HepG2 (cell line): ENCODE data around the gene CYTH2. TPM values are rescaled to one million over a fixed set of nuclear protein-coding genes. Genes with fewer than 3 reads are reported as not detected.

Source experiments
- ERF ChIP-seq: IDR thresholded peaks from 2 replicates; pipeline ENCODE4 v1.6.1; 2018; ENCODE audit warnings: missing biosample characterization, missing genetic modification reagents
- FOSL2 ChIP-seq: sonication (generic); formaldehyde crosslinking; IDR thresholded peaks from 2 replicates; pipeline ENCODE4 v1.4.0; 2020; ENCODE audit warnings: missing genetic modification reagents
- KAT7 ChIP-seq: IDR thresholded peaks from 2 replicates; pipeline ENCODE4 v1.6.1; 2018; ENCODE audit warnings: borderline replicate concordance, missing compliant biosample characterization
- MEF2D ChIP-seq: sonication (generic); formaldehyde crosslinking; IDR thresholded peaks from 2 replicates; pipeline ENCODE4 v1.5.1; 2020; ENCODE audit warnings: mild to moderate bottlenecking, missing genetic modification reagents
- RFXANK ChIP-seq: IDR thresholded peaks from 2 replicates; pipeline ENCODE4 v1.6.1; 2016
- SCMH1 ChIP-seq: sonication (generic); formaldehyde crosslinking; IDR thresholded peaks from 2 replicates; pipeline ENCODE4 v1.9.0; 2021; ENCODE audit warnings: missing genetic modification reagents, mild to moderate bottlenecking, borderline replicate concordance
- ZGPAT ChIP-seq: IDR thresholded peaks from 2 replicates; pipeline ENCODE4 v1.6.1; 2016; ENCODE audit warnings: mild to moderate bottlenecking
- polyA plus RNA-seq, 8 experiments: library from polyadenylated mRNA; depleted of rRNA in 3 of 8; stranded (reverse) in 7 of 8; unstranded in 1 of 8; fragments of >200 nt; fragmentation: Illumina TruSeq in 4 of 8; extraction: Trizol in 4 of 8; gene quantifications; 2 replicates each; pipeline versions ENCODE4 v1.2.1 to v1.2.3, GENCODE V29; 2011 to 2016; ENCODE audit warnings: low read depth in 4 of 8, missing spikeins in 1 of 8, mixed read lengths in 1 of 8; ENCODE audit not compliant: insufficient read depth in 1 of 8
- total RNA-seq, 5 experiments: library from RNA; depleted of rRNA; stranded (reverse); fragments of >200 nt; fragmentation: Illumina TruSeq; extraction: Trizol; gene quantifications; 2 replicates each; pipeline ENCODE4 v1.2.3, GENCODE V29; 2016; ENCODE audit warnings: low read depth in 1 of 5
- TF ChIP-seq, protein P1 (sequence below): sonication (generic); formaldehyde crosslinking; IDR thresholded peaks from 2 replicates; pipeline ENCODE4 v1.4.0; 2020; ENCODE audit warnings: missing genetic modification reagents, borderline replicate concordance
- TF ChIP-seq, protein P2 (sequence below): sonication (generic); formaldehyde crosslinking; IDR thresholded peaks from 2 replicates; pipeline ENCODE4 v1.5.1; 2020; ENCODE audit warnings: mild to moderate bottlenecking, missing genetic modification reagents, moderate library complexity
- TF ChIP-seq, protein P3 (sequence below): sonication (generic); formaldehyde crosslinking; IDR thresholded peaks from 2 replicates; pipeline ENCODE4 v1.4.0; 2020; ENCODE audit warnings: missing genetic modification reagents, borderline replicate concordance

The CYTH2 gene
- total and polyA plus RNA-seq, 2 of the 13 experiments (the other 11 are each of a cell fraction or from before 2014, with no cell fraction given) = 16.5 to 39.3 TPM

DNA sequence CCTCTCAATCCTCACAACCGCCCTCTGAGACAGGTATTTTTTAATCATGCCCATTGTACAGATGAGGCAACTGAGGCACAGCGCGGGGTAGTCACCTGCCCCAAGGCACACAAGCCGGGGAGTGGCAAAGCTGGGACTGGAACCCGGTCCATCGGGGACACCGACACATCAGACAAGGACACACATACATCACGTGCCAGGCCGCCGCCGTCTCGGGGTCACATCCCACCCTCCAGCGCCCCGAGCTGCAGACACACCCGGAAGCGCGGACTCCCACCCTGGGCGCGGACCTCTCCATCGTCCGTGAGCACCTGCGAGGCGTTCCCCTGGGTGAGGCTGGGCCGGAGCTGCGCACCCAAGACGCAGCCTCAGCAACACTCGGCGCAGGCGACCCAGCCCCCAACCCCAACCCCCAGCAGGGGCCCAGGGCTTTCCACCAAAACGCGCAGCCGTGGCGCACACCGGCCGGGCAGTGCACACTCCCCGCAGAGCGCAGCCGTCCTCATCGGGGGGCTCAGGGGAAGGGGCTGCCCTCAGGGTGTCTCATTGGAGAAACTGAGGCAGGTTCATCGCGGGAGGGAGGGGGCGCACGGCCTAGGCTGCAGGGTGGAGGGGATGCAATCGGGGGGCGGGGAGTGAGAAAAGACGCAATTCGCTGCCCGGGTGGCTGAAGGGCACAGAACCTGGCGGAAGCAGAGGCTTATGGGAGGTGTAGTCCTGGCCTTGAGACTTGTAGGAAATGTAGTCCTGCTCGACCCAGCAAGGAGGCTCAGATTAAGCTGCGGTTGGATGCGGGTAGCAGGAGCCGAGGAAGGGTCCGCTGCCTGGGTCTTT, 44.3 kb downstream of the CYTH2 start (continued):
- TF ChIP-seq ZGPAT (peak; percentile 70), MEF2D (CRISPR knock-in tag) (peak; percentile 41; the same call in 1 of the 2 replicates), ERF (0 out of 2 replicates have a peak, but pooled peaks have one; percentile 50), RFXANK (CRISPR knock-in tag) (no peak), KAT7 (CRISPR knock-in tag) (no peak), FOSL2 (CRISPR knock-in tag) (peak; percentile 5; the same call in 1 of the 2 replicates), SCMH1 (CRISPR knock-in tag) (no peak)
- TF ChIP-seq, protein P1, sequence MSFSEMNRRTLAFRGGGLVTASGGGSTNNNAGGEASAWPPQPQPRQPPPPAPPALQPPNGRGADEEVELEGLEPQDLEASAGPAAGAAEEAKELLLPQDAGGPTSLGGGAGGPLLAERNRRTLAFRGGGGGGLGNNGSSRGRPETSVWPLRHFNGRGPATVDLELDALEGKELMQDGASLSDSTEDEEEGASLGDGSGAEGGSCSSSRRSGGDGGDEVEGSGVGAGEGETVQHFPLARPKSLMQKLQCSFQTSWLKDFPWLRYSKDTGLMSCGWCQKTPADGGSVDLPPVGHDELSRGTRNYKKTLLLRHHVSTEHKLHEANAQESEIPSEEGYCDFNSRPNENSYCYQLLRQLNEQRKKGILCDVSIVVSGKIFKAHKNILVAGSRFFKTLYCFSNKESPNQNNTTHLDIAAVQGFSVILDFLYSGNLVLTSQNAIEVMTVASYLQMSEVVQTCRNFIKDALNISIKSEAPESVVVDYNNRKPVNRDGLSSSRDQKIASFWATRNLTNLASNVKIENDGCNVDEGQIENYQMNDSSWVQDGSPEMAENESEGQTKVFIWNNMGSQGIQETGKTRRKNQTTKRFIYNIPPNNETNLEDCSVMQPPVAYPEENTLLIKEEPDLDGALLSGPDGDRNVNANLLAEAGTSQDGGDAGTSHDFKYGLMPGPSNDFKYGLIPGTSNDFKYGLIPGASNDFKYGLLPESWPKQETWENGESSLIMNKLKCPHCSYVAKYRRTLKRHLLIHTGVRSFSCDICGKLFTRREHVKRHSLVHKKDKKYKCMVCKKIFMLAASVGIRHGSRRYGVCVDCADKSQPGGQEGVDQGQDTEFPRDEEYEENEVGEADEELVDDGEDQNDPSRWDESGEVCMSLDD (CRISPR knock-in tag) = no peak
- TF ChIP-seq, protein P2, sequence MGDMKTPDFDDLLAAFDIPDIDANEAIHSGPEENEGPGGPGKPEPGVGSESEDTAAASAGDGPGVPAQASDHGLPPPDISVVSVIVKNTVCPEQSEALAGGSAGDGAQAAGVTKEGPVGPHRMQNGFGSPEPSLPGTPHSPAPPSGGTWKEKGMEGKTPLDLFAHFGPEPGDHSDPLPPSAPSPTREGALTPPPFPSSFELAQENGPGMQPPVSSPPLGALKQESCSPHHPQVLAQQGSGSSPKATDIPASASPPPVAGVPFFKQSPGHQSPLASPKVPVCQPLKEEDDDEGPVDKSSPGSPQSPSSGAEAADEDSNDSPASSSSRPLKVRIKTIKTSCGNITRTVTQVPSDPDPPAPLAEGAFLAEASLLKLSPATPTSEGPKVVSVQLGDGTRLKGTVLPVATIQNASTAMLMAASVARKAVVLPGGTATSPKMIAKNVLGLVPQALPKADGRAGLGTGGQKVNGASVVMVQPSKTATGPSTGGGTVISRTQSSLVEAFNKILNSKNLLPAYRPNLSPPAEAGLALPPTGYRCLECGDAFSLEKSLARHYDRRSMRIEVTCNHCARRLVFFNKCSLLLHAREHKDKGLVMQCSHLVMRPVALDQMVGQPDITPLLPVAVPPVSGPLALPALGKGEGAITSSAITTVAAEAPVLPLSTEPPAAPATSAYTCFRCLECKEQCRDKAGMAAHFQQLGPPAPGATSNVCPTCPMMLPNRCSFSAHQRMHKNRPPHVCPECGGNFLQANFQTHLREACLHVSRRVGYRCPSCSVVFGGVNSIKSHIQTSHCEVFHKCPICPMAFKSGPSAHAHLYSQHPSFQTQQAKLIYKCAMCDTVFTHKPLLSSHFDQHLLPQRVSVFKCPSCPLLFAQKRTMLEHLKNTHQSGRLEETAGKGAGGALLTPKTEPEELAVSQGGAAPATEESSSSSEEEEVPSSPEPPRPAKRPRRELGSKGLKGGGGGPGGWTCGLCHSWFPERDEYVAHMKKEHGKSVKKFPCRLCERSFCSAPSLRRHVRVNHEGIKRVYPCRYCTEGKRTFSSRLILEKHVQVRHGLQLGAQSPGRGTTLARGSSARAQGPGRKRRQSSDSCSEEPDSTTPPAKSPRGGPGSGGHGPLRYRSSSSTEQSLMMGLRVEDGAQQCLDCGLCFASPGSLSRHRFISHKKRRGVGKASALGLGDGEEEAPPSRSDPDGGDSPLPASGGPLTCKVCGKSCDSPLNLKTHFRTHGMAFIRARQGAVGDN (CRISPR knock-in tag) = peak; percentile 74
- TF ChIP-seq, protein P3, sequence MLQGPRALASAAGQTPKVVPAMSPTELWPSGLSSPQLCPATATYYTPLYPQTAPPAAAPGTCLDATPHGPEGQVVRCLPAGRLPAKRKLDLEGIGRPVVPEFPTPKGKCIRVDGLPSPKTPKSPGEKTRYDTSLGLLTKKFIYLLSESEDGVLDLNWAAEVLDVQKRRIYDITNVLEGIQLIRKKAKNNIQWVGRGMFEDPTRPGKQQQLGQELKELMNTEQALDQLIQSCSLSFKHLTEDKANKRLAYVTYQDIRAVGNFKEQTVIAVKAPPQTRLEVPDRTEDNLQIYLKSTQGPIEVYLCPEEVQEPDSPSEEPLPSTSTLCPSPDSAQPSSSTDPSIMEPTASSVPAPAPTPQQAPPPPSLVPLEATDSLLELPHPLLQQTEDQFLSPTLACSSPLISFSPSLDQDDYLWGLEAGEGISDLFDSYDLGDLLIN = no peak
